Gastroesophageal sphincter (tissue), 4 donors: ENCODE measurements around the gene GCNT1. TPM values are rescaled to one million over a fixed set of nuclear protein-coding genes. Genes with fewer than 3 reads are reported as not detected.

Experiments used
- ATAC-seq: fragments of 150-250 bp; one replicate; pipeline ENCODE4 v1.9.1; 2016; ENCODE audit warnings: mild to moderate bottlenecking, moderate library complexity
- H3K27ac ChIP-seq, 4 donors: fragments of 200-600 bp; sonication (generic) in 3 of 4; 1 replicate in 3 of 4; 2 replicates in 1 of 4; pipeline ENCODE4 v1.5.1; 2016 to 2019
- H3K27me3 ChIP-seq: fragments of 200-600 bp; sonication (generic); one replicate; pipeline ENCODE4 v1.5.1; 2019
- H3K36me3 ChIP-seq, 2 donors: fragments of 200-600 bp; sonication (generic); one replicate each; pipeline ENCODE4 v1.5.1; 2019; ENCODE audit warnings: control low read depth in 1 of 2
- H3K4me1 ChIP-seq, 3 donors: fragments of 200-600 bp; sonication (generic); 1 replicate in 2 of 3; 2 replicates in 1 of 3; pipeline ENCODE4 v1.5.1; 2016 to 2019; ENCODE audit warnings: control low read depth in 2 of 3
- H3K4me3 ChIP-seq, 2 donors: fragments of 200-600 bp; sonication (generic); one replicate each; pipeline ENCODE4 v1.5.1; 2019; ENCODE audit warnings: mild to moderate bottlenecking in 1 of 2, moderate library complexity in 1 of 2
- H3K9me3 ChIP-seq, 3 donors: fragments of 200-600 bp; sonication (generic); one replicate each; pipeline ENCODE4 v1.5.1; 2017 to 2019; ENCODE audit warnings: control low read depth in 2 of 3
- CTCF ChIP-seq, 4 experiments: fragments of 200-600 bp in 2 of 4; fragments of 450-650 bp in 2 of 4; sonication (generic) in 1 of 4; IDR thresholded peaks; one replicate each; pipeline ENCODE4 v1.5.1; 2017 to 2019; ENCODE audit warnings: antibody characterized with exemption in 4 of 4, mild to moderate bottlenecking in 2 of 4, moderate library complexity in 2 of 4
- EP300 ChIP-seq: sonication (generic); formaldehyde crosslinking; IDR thresholded peaks from one replicate; pipeline ENCODE4 v1.6.1; 2017; ENCODE audit warnings: antibody characterized with exemption, mild to moderate bottlenecking
- POLR2A ChIP-seq, 2 donors: fragments of 450-650 bp; IDR thresholded peaks; one replicate each; pipeline ENCODE4 v1.6.1; 2017; ENCODE audit warnings: antibody characterized with exemption in 2 of 2, mild to moderate bottlenecking in 2 of 2, moderate library complexity in 1 of 2
- POLR2AphosphoS5 ChIP-seq: sonication (generic); formaldehyde crosslinking; IDR thresholded peaks from one replicate; pipeline ENCODE4 v1.6.1; 2017; ENCODE audit warnings: antibody characterized with exemption
- WGBS, 2 donors: methylation state at CpG; one replicate each; pipeline ENCODE4 v1.1.5; 2018; ENCODE audit warnings: low coverage in 1 of 2; 5-methylcytosine and 5-hydroxymethylcytosine counted together
- total RNA-seq, 4 donors: library from RNA; depleted of rRNA; stranded (reverse); fragments of >200 nt; gene quantifications; one replicate each; pipeline ENCODE4 v1.1.0, GENCODE V29; 2016

Gene GCNT1
- total RNA-seq, 4 donors from 2014 or later: 2.0 to 5.7 (median 3.5) TPM

- ATAC-seq: no peak
- WGBS, 2 donors: 67% methylated on average over 1 of the region's 1 CpG; no CpG with 5 or more reads in 1 of the 2 donors
These were observed 6.1 kb upstream of the GCNT1 start for GRCh38 chr9:76452839-76453238.

GRCh38 chr9:76453785-76454184 lies 5.2 kb upstream of the GCNT1 start:
- Histone ChIP-seq H3K36me3 (no peaks in the 10 kb centered on the region), H3K4me1 (peaks cover 0 to 3% (median 0%) of the 10 kb centered on the region in 3 donors), H3K27me3 (no peaks in the 10 kb centered on the region), H3K9me3 (no peaks in the 10 kb centered on the region), H3K27ac (no peak overlapping the region), H3K4me3 (no peak overlapping the region)
- ATAC-seq: peak; percentile 16
- WGBS, 2 donors: 70 to 80% methylated on average over 3 to 4 of the region's 4 CpGs
- TF ChIP-seq POLR2A (IDR thresholded peaks at IDR 0.05): no peak
- no peak for TF ChIP-seq CTCF (IDR thresholded peaks at IDR 0.05)
- no peak for TF ChIP-seq POLR2AphosphoS5
- TF ChIP-seq EP300: no peak

More at GRCh38 chr9:76452839-76453238, 6.1 kb upstream of the GCNT1 start:
- Histone ChIP-seq H3K36me3 (no peaks in the 10 kb centered on the region), H3K4me3 (no peak overlapping the region), H3K4me1 (peaks cover 0 to under 1% (median 0%) of the 10 kb centered on the region in 3 donors), H3K9me3 (no peaks in the 10 kb centered on the region), H3K27ac (no peak overlapping the region), H3K27me3 (no peaks in the 10 kb centered on the region)
- TF ChIP-seq CTCF (IDR thresholded peaks at IDR 0.05): no peak
- no peak for TF ChIP-seq EP300
- no peak for TF ChIP-seq POLR2AphosphoS5
- TF ChIP-seq POLR2A (IDR thresholded peaks at IDR 0.05): no peak

- ATAC-seq: no peak
- TF ChIP-seq CTCF (IDR thresholded peaks at IDR 0.05): no peak
- TF ChIP-seq POLR2A (IDR thresholded peaks at IDR 0.05): no peak
- TF ChIP-seq POLR2AphosphoS5: no peak
- TF ChIP-seq EP300: no peak
These were observed 4.7 kb upstream of the GCNT1 start for GRCh38 chr9:76454311-76454710.

GRCh38 chr9:76456202-76456926 lies 2.6 kb upstream of the GCNT1 start:
- Histone ChIP-seq H3K36me3 (no peaks in the 10 kb centered on the region), H3K9me3 (no peaks in the 10 kb centered on the region), H3K27me3 (peaks cover 9% of the 10 kb centered on the region), H3K27ac (no peak overlapping the region), H3K4me3 (no peak overlapping the region), H3K4me1 (peaks cover 0 to 21% (median 3%) of the 10 kb centered on the region in 3 donors)
- ATAC-seq: no peak
- TF ChIP-seq EP300 (no peak), POLR2AphosphoS5 (no peak), POLR2A (IDR thresholded peaks at IDR 0.05) (no peak), CTCF (IDR thresholded peaks at IDR 0.05) (no peak)
- 74 to 82% methylated on average over 4 of the region's 4 CpGs for WGBS, 2 donors

More at GRCh38 chr9:76454311-76454710, 4.7 kb upstream of the GCNT1 start:
- Histone ChIP-seq H3K4me1 (peaks cover 0 to 8% (median 0%) of the 10 kb centered on the region in 3 donors), H3K36me3 (no peaks in the 10 kb centered on the region), H3K9me3 (no peaks in the 10 kb centered on the region), H3K27me3 (peaks cover 5% of the 10 kb centered on the region), H3K4me3 (no peak overlapping the region), H3K27ac (no peak overlapping the region)
- WGBS, 2 donors: 50 to 89% methylated on average over 3 to 4 of the region's 4 CpGs
